GM18907 (cell line): Measurements from ENCODE around the gene PAFAH1B1.
"Not testable (repeated sequence)": the region's sequence is repeated elsewhere in the genome, so short reads cannot be mapped to it uniquely, and the experiment has no call there.

ENCODE experiments used
- ATAC-seq: cut with Tn5 transposase; IDR thresholded peaks from one replicate; pipeline ENCODE4 v1.9.1; 2021; ENCODE audit warnings: mild to moderate bottlenecking, moderate library complexity; ENCODE audit not compliant: unreplicated experiment

Gene PAFAH1B1

GRCh38 chr17:2592971-2593820 lies at the start of gene PAFAH1B1:
TSS of gene PAFAH1B1 (plus strand) at chr17:2593654. CDS start at chr17:2638289, 44,635 bp downstream.
- ATAC-seq = peak; percentile 78

GRCh38 chr17:2545393-2545792 lies 48.1 kb upstream of the PAFAH1B1 start:
- no peak for ATAC-seq

GRCh38 chr17:2547176-2547575 lies 46.3 kb upstream of the PAFAH1B1 start:
- ATAC-seq = no peak

GRCh38 chr17:2548026-2548425 lies 45.4 kb upstream of the PAFAH1B1 start:
- not testable (repeated sequence) for ATAC-seq

- ATAC-seq = no peak
These were observed 43.9 kb upstream of the PAFAH1B1 start for GRCh38 chr17:2549392-2550211.

GRCh38 chr17:2551493-2551892 lies 42.0 kb upstream of the PAFAH1B1 start:
- no peak for ATAC-seq

GRCh38 chr17:2551928-2552327 lies 41.5 kb upstream of the PAFAH1B1 start:
- ATAC-seq = no peak

GRCh38 chr17:2560658-2561057 lies 32.8 kb upstream of the PAFAH1B1 start:
- no peak for ATAC-seq

GRCh38 chr17:2562162-2562858 lies 31.1 kb upstream of the PAFAH1B1 start:
- ATAC-seq = no peak

- no peak for ATAC-seq
These were observed 30.4 kb upstream of the PAFAH1B1 start for GRCh38 chr17:2563061-2563460.

- no peak for ATAC-seq
These were observed 29.9 kb upstream of the PAFAH1B1 start for GRCh38 chr17:2563543-2563942.

GRCh38 chr17:2564877-2565276 lies 28.6 kb upstream of the PAFAH1B1 start:
- ATAC-seq = no peak

- no peak for ATAC-seq
These were observed 27.4 kb upstream of the PAFAH1B1 start for GRCh38 chr17:2566056-2566455.

GRCh38 chr17:2571523-2572303 lies 21.7 kb upstream of the PAFAH1B1 start:
- peak; percentile 78 for ATAC-seq

- not testable (repeated sequence) for ATAC-seq
These were observed 21.2 kb upstream of the PAFAH1B1 start for GRCh38 chr17:2572304-2572609.

- no peak for ATAC-seq
These were observed 13.3 kb upstream of the PAFAH1B1 start for GRCh38 chr17:2580151-2580550.

GRCh38 chr17:2580661-2581060 lies 12.8 kb upstream of the PAFAH1B1 start:
- ATAC-seq = no peak

GRCh38 chr17:2582493-2582892 lies 11.0 kb upstream of the PAFAH1B1 start:
- no peak for ATAC-seq

GRCh38 chr17:2591040-2591640 lies 2.3 kb upstream of the PAFAH1B1 start:
- ATAC-seq = no peak
